D341Med (cell line): ENCODE data around the gene DNAJC7.

Experiments
- DNase-seq: peaks from one replicate; pipeline ENCODE4 v3.0.0; 2012; ENCODE audit warnings: low spot score

DNAJC7 gene

GRCh38 chr17:41975099-41976083, 41.8 kb downstream of the DNAJC7 start:
- DNase-seq, result no peak

- no peak for DNase-seq
Measured at GRCh38 chr17:41974658-41975057, 42.6 kb downstream of the DNAJC7 start.

GRCh38 chr17:41974031-41974430, 43.2 kb downstream of the DNAJC7 start:
- DNase-seq, result no peak

- no peak for DNase-seq
Measured at GRCh38 chr17:41973408-41973811, 43.8 kb downstream of the DNAJC7 start.

GRCh38 chr17:41972571-41973407, 44.5 kb downstream of the DNAJC7 start:
- no peak for DNase-seq

GRCh38 chr17:41971721-41972523, 45.3 kb downstream of the DNAJC7 start:
- no peak for DNase-seq

GRCh38 chr17:41970901-41971331, 46.3 kb downstream of the DNAJC7 start:
- DNase-seq, result no peak

GRCh38 chr17:41968676-41969075, 48.6 kb downstream of the DNAJC7 start:
- no peak for DNase-seq

GRCh38 chr17:41967921-41968578, 49.2 kb downstream of the DNAJC7 start:
- DNase-seq, result no peak

GRCh38 chr17:41967141-41967920, 49.9 kb downstream of the DNAJC7 start:
- DNase-seq, result peak; percentile 78

- DNase-seq, result peak; percentile 100
Measured at GRCh38 chr17:41966463-41967140, 50.6 kb downstream of the DNAJC7 start, which contains the start of gene CNP. TSS of gene CNP (plus strand) at chr17:41966795. CDS start at chr17:41966885, 90 bp downstream.

GRCh38 chr17:41965694-41966462, 51.4 kb downstream of the DNAJC7 start:
- DNase-seq, result peak; percentile 76

GRCh38 chr17:41962768-41963434, 54.3 kb downstream of the DNAJC7 start:
- DNase-seq, result peak; percentile 90

GRCh38 chr17:41962111-41962510, 55.1 kb downstream of the DNAJC7 start:
- DNase-seq, result no peak

GRCh38 chr17:41959336-41960095, 57.7 kb downstream of the DNAJC7 start:
- DNase-seq, result peak; percentile 91

- DNase-seq, result no peak
Measured at GRCh38 chr17:41959030-41959335, 58.3 kb downstream of the DNAJC7 start.

GRCh38 chr17:41957869-41958439, 59.3 kb downstream of the DNAJC7 start:
- DNase-seq, result no peak
